GM18861 (cell line): Measurements from ENCODE around the gene PAPPA.

Experiments used
- ATAC-seq: cut with Tn5 transposase; IDR thresholded peaks from one replicate; pipeline ENCODE4 v1.9.1; 2021; ENCODE audit not compliant: unreplicated experiment

PAPPA gene

GRCh38 chr9:116377179-116377798 lies 223.7 kb downstream of the PAPPA start:
- ATAC-seq, result no peak

- no peak for ATAC-seq
Observed at GRCh38 chr9:116378873-116379272, 225.3 kb downstream of the PAPPA start.

- ATAC-seq, result no peak
Observed at GRCh38 chr9:116379821-116380220, 226.2 kb downstream of the PAPPA start.

- ATAC-seq, result no peak
Observed at GRCh38 chr9:116380496-116380995, 227.0 kb downstream of the PAPPA start.

GRCh38 chr9:116381350-116381749 lies 227.8 kb downstream of the PAPPA start:
- no peak for ATAC-seq

GRCh38 chr9:116382053-116382452 lies 228.5 kb downstream of the PAPPA start:
- ATAC-seq, result no peak

- ATAC-seq, result no peak
Observed at GRCh38 chr9:116383133-116383532, 229.5 kb downstream of the PAPPA start.

GRCh38 chr9:116383936-116384335 lies 230.3 kb downstream of the PAPPA start:
- no peak for ATAC-seq

- peak; percentile 47 for ATAC-seq
Observed at GRCh38 chr9:116387934-116388698, 234.5 kb downstream of the PAPPA start.

- no peak for ATAC-seq
Observed at GRCh38 chr9:116389541-116390302, 236.1 kb downstream of the PAPPA start.

GRCh38 chr9:116390303-116391228 lies 237.0 kb downstream of the PAPPA start:
- ATAC-seq, result peak; percentile 74

- no peak for ATAC-seq
Observed at GRCh38 chr9:116391306-116391900, 237.8 kb downstream of the PAPPA start.

- ATAC-seq, result no peak
Observed at GRCh38 chr9:116393198-116393597, 239.6 kb downstream of the PAPPA start.

GRCh38 chr9:116394070-116394469 lies 240.5 kb downstream of the PAPPA start:
- no peak for ATAC-seq

- ATAC-seq, result no peak
Observed at GRCh38 chr9:116394894-116395698, 241.5 kb downstream of the PAPPA start.

GRCh38 chr9:116395699-116396037 lies 242.1 kb downstream of the PAPPA start:
- no peak for ATAC-seq

- ATAC-seq, result no peak
Observed at GRCh38 chr9:116403171-116403570, 249.6 kb downstream of the PAPPA start.

GRCh38 chr9:116404228-116404627 lies 250.6 kb downstream of the PAPPA start:
- ATAC-seq, result no peak

- ATAC-seq, result no peak
Observed at GRCh38 chr9:116405321-116405720, 251.7 kb downstream of the PAPPA start.

- no peak for ATAC-seq
Observed at GRCh38 chr9:116406469-116406868, 252.9 kb downstream of the PAPPA start.
